SJCRH30 (cell line): Measurements from ENCODE around the gene NDUFV1. TPM values are rescaled to one million over a fixed set of nuclear protein-coding genes. Genes with fewer than 3 reads are reported as not detected.
"Not testable (repeated sequence)": the region's sequence is repeated elsewhere in the genome, so short reads cannot be mapped to it uniquely, and the experiment has no call there.

Source experiments
- DNase-seq, 2 experiments: peaks; one replicate each; pipeline ENCODE4 v3.0.0-alpha.2; 2015 to 2020
- H3K27ac ChIP-seq: fragments of 250-450 bp; sonication (Bioruptor Pico); 2 replicates; pipeline ENCODE4 v1.5.1; 2020; ENCODE audit warnings: mild to moderate bottlenecking, moderate library complexity
- H3K27me3 ChIP-seq: fragments of 250-450 bp; sonication (Bioruptor Pico); 2 replicates; pipeline ENCODE4 v1.5.1; 2020; ENCODE audit warnings: mild to moderate bottlenecking, moderate library complexity
- H3K36me3 ChIP-seq: fragments of 250-450 bp; sonication (Bioruptor Pico); 2 replicates; pipeline ENCODE4 v1.5.1; 2020; ENCODE audit warnings: mild to moderate bottlenecking, moderate library complexity
- H3K4me1 ChIP-seq: fragments of 250-450 bp; sonication (Bioruptor Pico); 2 replicates; pipeline ENCODE4 v1.5.1; 2020; ENCODE audit warnings: mild to moderate bottlenecking, moderate library complexity
- H3K4me3 ChIP-seq: fragments of 250-450 bp; sonication (Bioruptor Pico); 2 replicates; pipeline ENCODE4 v1.5.1; 2020; ENCODE audit warnings: mild to moderate bottlenecking, moderate library complexity
- H3K9me3 ChIP-seq: fragments of 250-450 bp; sonication (Bioruptor Pico); replicated peaks from 2 replicates; pipeline ENCODE4 v1.5.1; 2020; ENCODE audit warnings: mild to moderate bottlenecking, moderate library complexity
- total RNA-seq: library from RNA; depleted of rRNA; stranded (reverse); fragments of >200 nt; shearing (Covaris generic); gene quantifications from 2 replicates; pipeline ENCODE4 v1.2.3, GENCODE V29; 2014

NDUFV1 gene
- total RNA-seq, 1 experiment from 2014 or later, result 137 TPM

- not testable (repeated sequence) for H3K4me3 ChIP-seq, H3K4me1 ChIP-seq, H3K27me3 ChIP-seq, H3K36me3 ChIP-seq, H3K9me3 ChIP-seq, DNase-seq, H3K27ac ChIP-seq
Observed at GRCh38 chr11:67597458-67597857, 9.3 kb upstream of the NDUFV1 start.

- not testable (repeated sequence) for H3K27ac ChIP-seq, H3K36me3 ChIP-seq, H3K4me1 ChIP-seq, H3K9me3 ChIP-seq, H3K27me3 ChIP-seq, H3K4me3 ChIP-seq, DNase-seq
Observed at GRCh38 chr11:67597963-67598362, 8.8 kb upstream of the NDUFV1 start.

GRCh38 chr11:67599149-67599548 lies 7.6 kb upstream of the NDUFV1 start:
- Histone ChIP-seq H3K4me3 (no peak overlapping the region), H3K4me1 (no peaks in the 10 kb centered on the region), H3K9me3 (peaks cover 5% of the 10 kb centered on the region; the same call in 1 of the 2 replicates), H3K27ac (no peak overlapping the region), H3K27me3 (no peaks in the 10 kb centered on the region), H3K36me3 (no peaks in the 10 kb centered on the region)
- no peak for DNase-seq

GRCh38 chr11:67600324-67601029 lies 6.3 kb upstream of the NDUFV1 start:
- H3K27ac ChIP-seq, result no peak overlapping the region
- H3K4me1 ChIP-seq, result no peaks in the 10 kb centered on the region
- H3K9me3 ChIP-seq, result peaks cover 5% of the 10 kb centered on the region; the same call in 1 of the 2 replicates
- no peak overlapping the region for H3K4me3 ChIP-seq
- DNase-seq, result no peak
- H3K36me3 ChIP-seq, result no peaks in the 10 kb centered on the region
- 0 out of 2 replicates have a peak, but pooled peaks cover 2% of the 10 kb centered on the region for H3K27me3 ChIP-seq

GRCh38 chr11:67601098-67601497 lies 5.6 kb upstream of the NDUFV1 start:
- Histone ChIP-seq H3K27ac (no peak overlapping the region), H3K36me3 (no peaks in the 10 kb centered on the region), H3K4me1 (no peaks in the 10 kb centered on the region), H3K27me3 (0 out of 2 replicates have a peak, but pooled peaks cover 5% of the 10 kb centered on the region), H3K9me3 (peaks cover 5% of the 10 kb centered on the region; the same call in 1 of the 2 replicates), H3K4me3 (no peak overlapping the region)
- no peak for DNase-seq

GRCh38 chr11:67604119-67604518 lies 2.6 kb upstream of the NDUFV1 start:
- H3K4me3 ChIP-seq, H3K36me3 ChIP-seq, H3K27me3 ChIP-seq, DNase-seq, H3K4me1 ChIP-seq, H3K27ac ChIP-seq, H3K9me3 ChIP-seq: not testable (repeated sequence)

- Histone ChIP-seq H3K27ac (no peak overlapping the region), H3K9me3 (no peaks in the 10 kb centered on the region)
- no peak for DNase-seq
Observed at GRCh38 chr11:67604815-67605214, 1.9 kb upstream of the NDUFV1 start.

GRCh38 chr11:67605231-67606011 lies 1.3 kb upstream of the NDUFV1 start:
- Histone ChIP-seq H3K4me1 (no peaks in the 10 kb centered on the region), H3K36me3 (peaks cover 7% of the 10 kb centered on the region), H3K4me3 (no peak overlapping the region), H3K9me3 (no peaks in the 10 kb centered on the region), H3K27me3 (0 out of 2 replicates have a peak, but pooled peaks cover 5% of the 10 kb centered on the region), H3K27ac (no peak overlapping the region)
- DNase-seq, result no peak

More at GRCh38 chr11:67604815-67605214, 1.9 kb upstream of the NDUFV1 start:
- Histone ChIP-seq H3K27me3 (0 out of 2 replicates have a peak, but pooled peaks cover 5% of the 10 kb centered on the region), H3K36me3 (peaks cover 7% of the 10 kb centered on the region), H3K4me3 (no peak overlapping the region), H3K4me1 (no peaks in the 10 kb centered on the region)

GRCh38 chr11:67606093-67606491 lies 644 bp upstream of the NDUFV1 start:
- H3K4me1 ChIP-seq, result no peaks in the 10 kb centered on the region
- no peak for DNase-seq

GRCh38 chr11:67607507-67607906 lies 771 bp downstream of the NDUFV1 start:
- H3K4me1 ChIP-seq, result no peaks in the 10 kb centered on the region
- no peak for DNase-seq
- peak overlapping the region; percentile 99 for H3K4me3 ChIP-seq
- no peaks in the 10 kb centered on the region for H3K9me3 ChIP-seq
- H3K36me3 ChIP-seq, result peaks cover 7% of the 10 kb centered on the region
- H3K27me3 ChIP-seq, result 0 out of 2 replicates have a peak, but pooled peaks cover 5% of the 10 kb centered on the region
- no peak overlapping the region for H3K27ac ChIP-seq

More at GRCh38 chr11:67606093-67606491, 644 bp upstream of the NDUFV1 start:
- peak overlapping the region; percentile 99 for H3K4me3 ChIP-seq
- no peaks in the 10 kb centered on the region for H3K9me3 ChIP-seq
- H3K36me3 ChIP-seq, result peaks cover 7% of the 10 kb centered on the region
- H3K27me3 ChIP-seq, result 0 out of 2 replicates have a peak, but pooled peaks cover 5% of the 10 kb centered on the region
- H3K27ac ChIP-seq, result no peak overlapping the region

GRCh38 chr11:67608486-67608885 lies 1.8 kb downstream of the NDUFV1 start:
- Histone ChIP-seq H3K9me3 (no peaks in the 10 kb centered on the region), H3K4me1 (no peaks in the 10 kb centered on the region), H3K27me3 (0 out of 2 replicates have a peak, but pooled peaks cover 5% of the 10 kb centered on the region), H3K27ac (no peak overlapping the region), H3K4me3 (no peak overlapping the region), H3K36me3 (peaks cover 7% of the 10 kb centered on the region)
- DNase-seq, result no peak

- no peak overlapping the region for H3K27ac ChIP-seq
- no peak for DNase-seq
Observed at GRCh38 chr11:67609316-67609715, 2.6 kb downstream of the NDUFV1 start.

GRCh38 chr11:67610302-67610868 lies 3.6 kb downstream of the NDUFV1 start:
- Histone ChIP-seq H3K27me3 (0 out of 2 replicates have a peak, but pooled peaks cover 5% of the 10 kb centered on the region), H3K9me3 (no peaks in the 10 kb centered on the region), H3K4me1 (peaks cover 6% of the 10 kb centered on the region; the same call in 1 of the 2 replicates), H3K27ac (no peak overlapping the region), H3K36me3 (peaks cover 7% of the 10 kb centered on the region), H3K4me3 (no peak overlapping the region)
- no peak for DNase-seq

More at GRCh38 chr11:67609316-67609715, 2.6 kb downstream of the NDUFV1 start:
- Histone ChIP-seq H3K27me3 (0 out of 2 replicates have a peak, but pooled peaks cover 5% of the 10 kb centered on the region), H3K4me1 (peaks cover 3% of the 10 kb centered on the region; the same call in 1 of the 2 replicates), H3K4me3 (no peak overlapping the region), H3K9me3 (no peaks in the 10 kb centered on the region), H3K36me3 (peaks cover 7% of the 10 kb centered on the region)

- no peaks in the 10 kb centered on the region for H3K9me3 ChIP-seq
- DNase-seq, result no peak
- no peak overlapping the region for H3K27ac ChIP-seq
- peaks cover 6% of the 10 kb centered on the region; the same call in 1 of the 2 replicates for H3K4me1 ChIP-seq
- H3K27me3 ChIP-seq, result no peaks in the 10 kb centered on the region
- no peak overlapping the region for H3K4me3 ChIP-seq
- H3K36me3 ChIP-seq, result peaks cover 7% of the 10 kb centered on the region
Observed at GRCh38 chr11:67611165-67611564, 4.4 kb downstream of the NDUFV1 start.
